Endothelial cell of umbilical vein (primary cell): Measurements from ENCODE around the gene STXBP5L.

Experiments
- EZH2 ChIP-seq: IDR thresholded peaks from 2 replicates; pipeline ENCODE4 v1.6.1; 2012; ENCODE audit warnings: borderline replicate concordance, low read depth, mild to moderate bottlenecking, moderate library complexity, low read length, inconsistent platforms; ENCODE audit not compliant: severe bottlenecking
- FOS ChIP-seq: IDR thresholded peaks from 2 replicates; pipeline ENCODE4 v1.6.1; 2011; ENCODE audit warnings: mild to moderate bottlenecking, low read length, moderate library complexity, borderline replicate concordance; ENCODE audit not compliant: insufficient read depth
- GATA2 ChIP-seq: IDR thresholded peaks from 2 replicates; pipeline ENCODE4 v1.7.0; 2011; ENCODE audit warnings: low read depth, mild to moderate bottlenecking, moderate library complexity, mixed read lengths, low read length; ENCODE audit not compliant: insufficient read length, insufficient read depth
- JUN ChIP-seq: IDR thresholded peaks from 2 replicates; pipeline ENCODE4 v1.6.1; 2011; ENCODE audit warnings: borderline replicate concordance, low read depth; ENCODE audit not compliant: insufficient read length, insufficient read depth
- MYC ChIP-seq: IDR thresholded peaks from one replicate; pipeline ENCODE4 v1.6.1; 2011; ENCODE audit warnings: mild to moderate bottlenecking, low read depth, low read length
- POLR2A ChIP-seq: IDR thresholded peaks from 2 replicates; pipeline ENCODE4 v1.6.1; 2012; ENCODE audit warnings: low read depth, mild to moderate bottlenecking, control low read depth, low read length
- POLR2AphosphoS5 ChIP-seq: IDR thresholded peaks from 2 replicates; pipeline ENCODE4 v1.6.1; 2012; ENCODE audit warnings: low read depth, mild to moderate bottlenecking, control low read depth, low read length, moderate library complexity; ENCODE audit not compliant: insufficient read depth
- TF ChIP-seq, protein P1 (sequence below), 2 donors: IDR thresholded peaks; 1 replicate in 1 of 2; 2 replicates in 1 of 2; pipeline ENCODE4 v1.5.1; 2011; ENCODE audit warnings: low read length in 2 of 2, mild to moderate bottlenecking in 2 of 2, moderate library complexity in 2 of 2, control low read depth in 1 of 2, inconsistent platforms in 1 of 2, low read depth in 1 of 2; ENCODE audit not compliant: insufficient read depth in 1 of 2; ENCODE audit errors: extremely low read depth in 1 of 2
- TF ChIP-seq, protein P2 (sequence below): IDR thresholded peaks from 2 replicates; pipeline ENCODE4 v1.6.1; 2011; ENCODE audit not compliant: insufficient read depth, insufficient read length

DNA sequence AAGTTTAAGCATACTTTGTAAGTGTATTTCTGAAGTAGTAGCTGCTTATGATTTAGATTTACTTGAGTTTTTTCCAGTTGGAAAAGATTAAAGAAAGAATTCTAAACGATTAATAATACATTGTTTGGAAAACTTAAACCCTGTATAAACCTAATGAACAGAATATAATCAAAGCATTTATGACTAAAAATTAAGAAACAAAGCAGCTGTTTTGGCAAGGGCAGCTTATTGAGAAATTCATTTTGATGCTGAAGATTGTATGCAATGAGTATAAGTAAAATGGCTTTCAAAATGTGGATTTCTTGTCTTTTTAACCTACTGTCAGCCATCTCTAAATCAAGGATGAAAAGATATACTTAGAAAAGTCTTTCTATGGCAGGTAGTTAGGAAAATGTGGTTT is 497.6 kb downstream of the STXBP5L start:
- TF ChIP-seq EZH2 (no peak), POLR2A (no peak), POLR2AphosphoS5 (no peak), MYC (no peak), GATA2 (no peak), FOS (no peak), JUN (no peak)
- TF ChIP-seq, protein P1, sequence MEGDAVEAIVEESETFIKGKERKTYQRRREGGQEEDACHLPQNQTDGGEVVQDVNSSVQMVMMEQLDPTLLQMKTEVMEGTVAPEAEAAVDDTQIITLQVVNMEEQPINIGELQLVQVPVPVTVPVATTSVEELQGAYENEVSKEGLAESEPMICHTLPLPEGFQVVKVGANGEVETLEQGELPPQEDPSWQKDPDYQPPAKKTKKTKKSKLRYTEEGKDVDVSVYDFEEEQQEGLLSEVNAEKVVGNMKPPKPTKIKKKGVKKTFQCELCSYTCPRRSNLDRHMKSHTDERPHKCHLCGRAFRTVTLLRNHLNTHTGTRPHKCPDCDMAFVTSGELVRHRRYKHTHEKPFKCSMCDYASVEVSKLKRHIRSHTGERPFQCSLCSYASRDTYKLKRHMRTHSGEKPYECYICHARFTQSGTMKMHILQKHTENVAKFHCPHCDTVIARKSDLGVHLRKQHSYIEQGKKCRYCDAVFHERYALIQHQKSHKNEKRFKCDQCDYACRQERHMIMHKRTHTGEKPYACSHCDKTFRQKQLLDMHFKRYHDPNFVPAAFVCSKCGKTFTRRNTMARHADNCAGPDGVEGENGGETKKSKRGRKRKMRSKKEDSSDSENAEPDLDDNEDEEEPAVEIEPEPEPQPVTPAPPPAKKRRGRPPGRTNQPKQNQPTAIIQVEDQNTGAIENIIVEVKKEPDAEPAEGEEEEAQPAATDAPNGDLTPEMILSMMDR (IDR thresholded peaks at IDR 0.05; ENCODE audit: extremely low read depth in 1 of 2, insufficient read depth in 1 of 2, low read depth in 1 of 2, low read length in 2 of 2) = no peak
- TF ChIP-seq, protein P2, sequence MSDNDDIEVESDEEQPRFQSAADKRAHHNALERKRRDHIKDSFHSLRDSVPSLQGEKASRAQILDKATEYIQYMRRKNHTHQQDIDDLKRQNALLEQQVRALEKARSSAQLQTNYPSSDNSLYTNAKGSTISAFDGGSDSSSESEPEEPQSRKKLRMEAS = no peak
